HG03196 (cell line): Measurements from ENCODE around the gene SPTLC3.

Experiments used
- ATAC-seq: cut with Tn5 transposase; IDR thresholded peaks from one replicate; pipeline ENCODE4 v1.9.1; 2021; ENCODE audit not compliant: unreplicated experiment

Gene SPTLC3

GRCh38 chr20:13028673-13029072 is 19.9 kb downstream of the SPTLC3 start:
- no peak for ATAC-seq

GRCh38 chr20:13029687-13030375 is 21.1 kb downstream of the SPTLC3 start:
- no peak for ATAC-seq

GRCh38 chr20:13031751-13032150 is 23.0 kb downstream of the SPTLC3 start:
- ATAC-seq = no peak

- no peak for ATAC-seq
Observed at GRCh38 chr20:13034115-13034514, 25.3 kb downstream of the SPTLC3 start.

- ATAC-seq = no peak
Observed at GRCh38 chr20:13034936-13035335, 26.2 kb downstream of the SPTLC3 start.

- ATAC-seq = no peak
Observed at GRCh38 chr20:13035399-13036152, 26.8 kb downstream of the SPTLC3 start.

- ATAC-seq = no peak
Observed at GRCh38 chr20:13037727-13038126, 29.0 kb downstream of the SPTLC3 start.

GRCh38 chr20:13041574-13042457 is 33.0 kb downstream of the SPTLC3 start:
- no peak for ATAC-seq

- no peak for ATAC-seq
Observed at GRCh38 chr20:13042458-13042794, 33.7 kb downstream of the SPTLC3 start.

- no peak for ATAC-seq
Observed at GRCh38 chr20:13046409-13046808, 37.6 kb downstream of the SPTLC3 start.

- ATAC-seq = no peak
Observed at GRCh38 chr20:13054011-13054410, 45.2 kb downstream of the SPTLC3 start.

- ATAC-seq = no peak
Observed at GRCh38 chr20:13058666-13059389, 50.1 kb downstream of the SPTLC3 start.

- ATAC-seq = no peak
Observed at GRCh38 chr20:13059398-13060136, 50.8 kb downstream of the SPTLC3 start.

GRCh38 chr20:13060327-13060726 is 51.6 kb downstream of the SPTLC3 start:
- no peak for ATAC-seq

GRCh38 chr20:13061381-13061780 is 52.6 kb downstream of the SPTLC3 start:
- ATAC-seq = no peak

GRCh38 chr20:13062789-13063188 is 54.0 kb downstream of the SPTLC3 start:
- no peak for ATAC-seq

- no peak for ATAC-seq
Observed at GRCh38 chr20:13068336-13068735, 59.6 kb downstream of the SPTLC3 start.

- ATAC-seq = no peak
Observed at GRCh38 chr20:13081877-13082276, 73.1 kb downstream of the SPTLC3 start.

- no peak for ATAC-seq
Observed at GRCh38 chr20:13082378-13082777, 73.6 kb downstream of the SPTLC3 start.

GRCh38 chr20:13085275-13085674 is 76.5 kb downstream of the SPTLC3 start:
- no peak for ATAC-seq
